HG02870 (cell line): ENCODE measurements around the gene DUSP16.
"Not testable (repeated sequence)": the region's sequence is repeated elsewhere in the genome, so short reads cannot be mapped to it uniquely, and the experiment has no call there.

ENCODE experiments used
- ATAC-seq: cut with Tn5 transposase; IDR thresholded peaks from one replicate; pipeline ENCODE4 v1.9.1; 2021; ENCODE audit warnings: mild to moderate bottlenecking, moderate library complexity; ENCODE audit not compliant: unreplicated experiment

DUSP16 gene

DNA sequence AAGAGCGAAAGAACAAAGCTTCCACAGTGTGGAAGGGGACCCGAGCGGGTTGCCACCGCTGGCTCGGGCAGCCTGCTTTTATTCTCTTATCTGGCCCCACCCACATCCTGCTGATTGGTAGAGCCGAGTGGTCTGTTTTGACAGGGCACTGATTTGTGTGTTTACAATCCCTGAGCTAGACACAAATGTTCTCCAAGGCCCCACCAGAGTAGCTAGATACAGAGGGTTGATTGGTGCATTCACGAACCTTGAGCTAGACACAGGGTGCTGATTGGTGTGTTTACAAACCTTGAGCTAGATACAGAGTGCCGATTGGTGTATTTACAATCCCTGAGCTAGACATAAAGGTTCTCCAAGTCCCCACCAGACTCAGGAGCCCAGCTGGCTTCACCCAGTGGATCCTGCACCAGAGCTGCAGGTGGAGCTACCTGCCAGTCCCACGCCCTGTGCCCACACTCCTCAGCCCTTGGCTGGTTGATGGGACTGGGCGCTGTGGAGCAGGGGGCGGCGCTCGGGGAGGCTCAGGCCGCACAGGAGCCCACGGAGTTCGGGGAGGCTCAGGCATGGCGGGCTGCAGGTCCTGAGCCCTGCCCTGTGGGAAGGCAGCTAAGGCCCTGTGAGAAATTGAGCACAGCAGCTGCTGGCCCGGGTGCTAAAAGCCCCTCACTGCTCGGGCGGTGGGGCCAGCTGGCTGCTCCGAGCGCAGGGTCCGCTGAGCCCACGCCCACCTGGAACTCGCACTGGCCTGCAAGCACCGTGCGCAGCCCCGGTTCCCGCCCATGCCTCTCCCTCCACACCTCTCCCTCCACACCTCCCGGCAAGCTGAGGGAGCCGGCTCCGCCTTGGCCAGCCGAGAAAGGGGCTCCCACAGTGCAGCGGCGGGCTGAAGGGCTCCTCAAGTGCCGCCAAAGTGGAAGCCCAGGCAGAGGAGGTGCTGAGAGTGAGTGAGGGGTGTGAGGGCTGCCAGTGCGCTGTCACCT, 90.4 kb downstream of the DUSP16 start:
- not testable (repeated sequence) for ATAC-seq

DNA sequence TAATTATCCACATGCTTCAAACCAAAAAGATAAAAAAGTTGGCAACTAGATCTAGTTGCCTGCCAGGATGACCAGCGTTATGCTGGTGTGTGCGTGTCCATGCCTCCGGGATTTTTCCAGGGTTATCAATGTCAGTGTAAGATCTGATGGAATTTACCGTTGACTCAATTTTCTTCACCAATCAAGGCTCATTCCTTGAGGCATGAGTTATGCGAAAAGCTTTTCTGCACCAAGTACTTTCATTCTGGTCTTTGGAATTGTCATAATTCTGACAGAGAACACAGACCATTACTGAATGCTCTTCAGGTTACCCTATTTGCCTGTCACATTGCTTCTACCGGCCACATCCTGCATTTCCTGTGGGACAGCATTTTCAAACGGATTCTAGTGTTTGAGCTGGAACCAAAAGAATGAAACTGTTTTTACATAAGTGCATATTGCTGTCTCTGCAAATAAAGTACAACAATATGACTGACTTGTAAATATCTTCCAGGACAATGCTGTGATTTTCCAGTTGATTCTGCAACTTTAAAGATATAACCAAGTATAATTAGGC, 91.8 kb downstream of the DUSP16 start:
- ATAC-seq, result no peak

GRCh38 chr12:12469386-12469785, 93.3 kb downstream of the DUSP16 start:
- no peak for ATAC-seq

DNA sequence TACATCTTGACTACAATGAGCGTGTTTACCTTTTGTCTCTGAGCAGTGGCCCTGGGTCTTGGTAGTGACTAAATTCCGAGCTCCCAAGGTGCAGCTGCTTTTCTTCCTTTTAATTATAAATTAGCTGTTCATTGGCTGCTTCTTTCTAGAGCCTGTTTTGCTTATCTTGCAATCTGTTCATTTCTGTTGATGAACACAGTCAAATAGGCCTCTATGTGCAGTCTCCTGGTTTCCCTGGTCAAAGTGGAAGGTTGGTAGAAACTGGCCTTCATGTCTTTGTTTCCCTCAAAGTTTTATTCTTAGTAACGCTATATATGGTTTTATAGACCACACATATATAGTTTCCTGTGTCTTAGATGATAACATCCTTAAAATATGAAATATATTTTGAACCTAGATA, 94.1 kb downstream of the DUSP16 start:
- no peak for ATAC-seq

DNA sequence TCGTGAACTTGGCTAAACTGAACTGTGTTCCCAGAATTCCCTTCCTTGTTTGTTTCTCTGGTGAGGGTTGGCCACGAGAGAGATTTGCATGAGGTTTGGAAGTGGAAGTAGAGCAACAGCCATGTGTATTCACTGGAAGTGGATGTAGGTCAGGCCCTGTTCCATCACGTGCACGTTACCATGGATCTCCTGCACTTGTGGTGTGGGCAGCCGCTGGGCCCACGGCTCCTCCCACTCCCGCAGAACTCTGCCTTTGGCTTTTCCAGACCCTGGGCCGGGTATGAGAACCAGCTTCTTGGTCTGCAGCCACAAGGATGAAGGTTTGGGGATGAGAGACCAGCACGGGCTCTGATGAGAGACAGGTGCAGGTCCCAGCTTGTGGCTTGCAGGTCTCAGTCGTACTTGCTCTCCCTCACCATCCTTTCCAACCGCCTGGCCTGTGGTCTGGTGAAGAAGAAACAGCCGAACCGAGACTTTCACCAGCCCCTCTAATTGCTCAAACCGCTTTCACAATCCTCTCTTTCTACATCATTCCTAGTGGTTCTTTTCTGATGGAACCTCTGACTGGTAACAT, 94.9 kb downstream of the DUSP16 start:
- ATAC-seq, result no peak

DNA sequence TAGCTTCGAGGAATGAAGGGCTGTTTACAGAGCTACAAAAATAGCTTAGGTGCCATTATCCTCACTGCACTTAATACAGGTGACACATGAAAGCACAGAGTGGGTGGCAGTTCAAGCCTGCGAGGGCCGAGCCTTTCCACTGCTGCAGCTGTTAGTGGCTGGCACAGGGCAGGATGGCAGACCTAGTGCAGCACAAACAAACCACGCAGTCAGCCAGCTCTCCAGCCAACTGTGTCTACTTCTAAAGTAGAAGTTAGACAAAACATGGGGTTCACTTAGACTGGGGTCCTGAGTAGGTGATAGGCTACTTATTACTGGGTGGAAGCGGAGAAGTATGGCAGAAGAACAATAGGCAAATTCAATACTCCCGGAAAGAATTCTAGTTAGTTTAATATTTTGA, 95.4 kb downstream of the DUSP16 start:
- ATAC-seq, result no peak

DNA sequence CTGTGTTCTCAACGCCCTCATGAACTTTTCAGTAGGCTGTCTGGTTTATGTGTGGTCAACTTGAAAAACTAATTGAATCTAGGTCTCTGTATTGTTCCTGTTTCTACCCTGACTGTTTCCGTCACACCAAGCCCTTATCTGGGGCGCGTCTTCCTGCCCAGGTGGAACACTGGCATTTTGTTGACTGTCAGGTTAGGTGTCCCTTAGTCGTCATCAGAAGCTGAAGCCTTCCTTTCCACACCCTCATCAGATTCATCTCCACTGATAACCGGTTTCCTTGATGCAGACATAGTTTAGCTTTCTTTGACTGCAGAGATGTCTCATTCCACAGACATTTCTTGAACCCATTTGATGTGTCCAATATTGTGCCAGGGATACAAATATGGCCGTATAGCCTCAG, 96.5 kb downstream of the DUSP16 start:
- no peak for ATAC-seq

GRCh38 chr12:12465522-12465921, 97.1 kb downstream of the DUSP16 start:
- no peak for ATAC-seq

- peak; percentile 58 for ATAC-seq
Measured at GRCh38 chr12:12461923-12462315, 100.7 kb downstream of the DUSP16 start.

DNA sequence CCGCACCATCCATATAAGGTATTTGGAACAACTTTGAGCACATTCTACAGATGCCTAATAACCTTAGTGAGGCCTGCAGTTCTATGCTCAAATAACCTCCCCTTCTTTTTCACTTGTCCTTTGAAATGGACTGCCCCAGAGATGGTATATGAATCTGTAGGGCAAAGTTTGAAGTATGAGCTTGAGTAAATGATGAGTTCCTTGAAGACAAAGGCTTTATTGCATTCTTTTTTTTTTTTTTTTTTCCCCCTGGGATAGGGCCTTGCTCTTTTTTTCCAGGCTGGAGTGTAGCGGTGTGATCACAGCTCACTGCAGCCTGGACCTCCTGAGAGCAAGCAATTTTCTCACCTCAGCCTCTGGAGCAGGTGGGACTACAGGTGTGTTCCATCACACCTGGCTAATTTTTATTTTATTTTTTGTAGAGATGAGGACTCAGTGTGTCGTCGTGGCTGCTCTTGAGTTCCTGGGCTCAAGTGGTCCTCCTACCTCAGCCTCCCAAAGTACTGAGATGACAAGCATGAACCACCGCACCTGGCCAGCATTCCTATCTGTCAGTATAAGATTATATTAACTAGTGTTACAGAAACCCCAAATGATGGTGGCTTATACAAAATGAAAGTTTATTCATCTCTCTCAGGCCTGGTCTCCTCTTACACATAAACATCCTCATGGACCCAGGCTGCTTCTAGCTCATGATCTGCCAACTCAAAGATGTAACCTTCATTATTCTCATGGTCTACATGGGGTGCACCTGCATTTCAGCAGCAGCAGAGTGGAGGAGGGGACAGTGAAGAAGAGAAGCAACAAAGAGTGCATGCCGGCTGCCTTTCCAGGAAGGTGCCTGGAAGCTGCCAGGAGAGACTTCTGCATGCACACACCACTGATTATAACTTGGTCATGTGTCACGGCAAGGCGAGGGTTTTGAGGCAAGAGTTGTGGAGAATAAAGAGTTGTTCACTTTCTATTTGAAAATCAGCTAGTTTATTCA, 101.4 kb downstream of the DUSP16 start:
- ATAC-seq, result no peak

DNA sequence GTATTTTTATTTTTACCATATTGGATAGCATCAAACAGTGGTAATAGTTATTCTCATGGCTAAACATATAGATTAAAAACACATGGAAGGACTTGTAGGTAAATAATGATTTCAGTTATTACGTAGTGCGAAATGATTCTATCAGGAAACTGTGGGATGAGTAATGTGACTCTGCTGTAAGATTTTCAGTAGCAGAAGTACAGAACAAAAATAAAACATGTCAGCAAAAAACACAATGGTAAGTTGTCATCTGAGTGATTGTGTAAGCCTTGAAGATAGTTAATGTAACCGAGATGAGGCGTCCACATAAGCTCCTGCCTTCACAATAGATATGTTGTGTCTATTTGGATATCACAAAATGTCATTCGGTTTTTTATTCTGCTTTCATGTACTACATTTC, 106.0 kb downstream of the DUSP16 start:
- ATAC-seq, result no peak

DNA sequence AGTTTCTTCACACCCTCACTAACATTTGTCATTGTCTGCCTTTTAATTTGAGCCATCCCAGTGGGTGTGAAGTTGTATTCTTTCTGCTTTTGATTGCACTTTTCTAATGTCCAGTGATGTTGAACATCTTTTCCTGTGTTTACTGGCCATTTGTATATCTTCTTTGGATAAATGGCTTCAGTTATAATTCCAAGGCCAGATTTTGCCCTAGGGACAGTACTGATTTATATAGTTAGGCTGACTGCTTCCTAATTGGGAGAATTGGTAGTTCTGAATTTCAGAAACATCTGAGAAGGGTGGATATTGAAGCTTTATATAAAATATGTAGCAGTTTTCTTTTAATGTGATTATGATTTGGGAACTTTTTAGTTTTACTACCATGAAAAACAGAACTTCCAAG, 108.3 kb downstream of the DUSP16 start:
- no peak for ATAC-seq

DNA sequence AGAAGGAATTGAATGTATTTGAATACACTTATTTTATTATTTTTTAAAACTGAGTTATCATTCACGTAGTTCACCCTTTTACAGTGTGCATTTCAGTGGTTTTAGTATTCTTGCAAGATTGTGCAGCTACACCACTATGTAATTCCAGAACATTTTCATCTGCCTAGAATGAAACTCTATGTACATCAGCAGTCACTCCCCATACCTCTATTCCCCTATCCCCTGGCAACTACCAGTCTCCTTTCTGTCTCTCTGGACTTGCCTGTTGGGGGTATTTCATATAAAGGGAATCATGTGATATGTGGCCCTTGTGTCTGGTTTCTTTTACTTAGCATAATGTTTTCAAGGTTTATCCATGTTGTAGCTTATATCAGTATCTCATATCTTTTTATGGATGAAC, 109.0 kb downstream of the DUSP16 start:
- no peak for ATAC-seq

GRCh38 chr12:12452326-12452902, 110.2 kb downstream of the DUSP16 start:
- ATAC-seq, result no peak

GRCh38 chr12:12451098-12451497, 111.6 kb downstream of the DUSP16 start:
- ATAC-seq, result no peak

DNA sequence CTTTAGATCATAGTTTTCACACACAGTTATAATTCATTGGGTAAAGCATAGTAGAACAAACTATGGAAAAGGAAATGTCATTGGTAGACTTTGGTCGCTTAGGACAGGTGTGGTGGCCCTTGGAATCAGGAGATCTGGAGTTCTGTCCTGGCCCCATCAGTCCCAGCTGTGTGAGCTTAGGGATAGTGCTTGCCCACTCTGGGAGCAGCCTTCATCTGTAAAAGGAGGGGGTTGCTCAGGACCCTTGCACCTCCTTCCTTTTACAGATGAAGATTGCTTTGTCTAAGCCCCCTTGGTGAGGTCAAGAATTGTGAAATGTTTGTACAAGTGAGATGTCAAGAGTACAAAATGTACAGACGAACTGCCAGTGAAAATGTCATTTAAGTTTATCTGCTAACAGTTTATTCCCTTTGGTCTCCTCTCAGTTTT, 112.6 kb downstream of the DUSP16 start:
- ATAC-seq, result no peak

GRCh38 chr12:12449533-12450025, 113.1 kb downstream of the DUSP16 start:
- ATAC-seq, result no peak

DNA sequence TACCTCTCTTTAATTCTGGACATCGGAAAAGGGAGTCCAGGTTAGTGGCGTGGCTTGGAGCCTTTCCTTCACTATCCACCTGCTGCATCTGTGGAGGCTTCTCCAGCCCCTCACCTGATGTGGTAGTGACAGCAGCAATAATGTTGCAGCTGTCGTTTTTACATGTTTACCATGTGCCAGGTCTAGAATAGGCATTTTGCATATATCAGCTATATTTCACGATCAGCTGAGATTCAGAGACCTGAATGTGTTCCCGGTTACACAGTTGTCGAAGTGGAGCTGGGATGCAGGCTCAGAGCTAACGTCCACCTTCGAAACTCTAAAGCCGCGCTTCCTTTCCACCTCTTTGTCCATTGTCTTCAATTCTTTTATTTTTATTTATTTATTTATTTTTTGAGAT, 114.8 kb downstream of the DUSP16 start:
- no peak for ATAC-seq

GRCh38 chr12:12447236-12447635, 115.4 kb downstream of the DUSP16 start:
- ATAC-seq, result no peak

- ATAC-seq, result no peak
Measured at GRCh38 chr12:12446786-12447185, 115.9 kb downstream of the DUSP16 start.

DNA sequence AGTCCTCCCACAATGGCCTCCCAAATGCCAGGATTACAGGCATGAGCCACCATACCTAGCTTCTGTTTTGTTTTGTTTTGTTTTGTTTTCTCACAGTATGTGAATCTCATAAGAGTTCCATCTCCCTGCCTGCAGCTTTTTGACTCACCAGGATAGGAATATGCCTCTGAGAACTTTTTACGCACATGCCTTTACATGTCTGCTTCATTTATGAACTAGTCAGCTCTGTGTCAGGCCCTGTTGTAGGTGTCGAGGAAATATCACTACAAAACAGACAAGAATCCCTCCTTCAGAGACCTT, 116.8 kb downstream of the DUSP16 start:
- no peak for ATAC-seq
